KOPT-K1 (cell line): ENCODE results near the gene DUSP18.
"Not testable (repeated sequence)": the region's sequence is repeated elsewhere in the genome, so short reads cannot be mapped to it uniquely, and the experiment has no call there.

Source experiments
- H3K27ac ChIP-seq: fragments of 200-600 bp; sonication (generic); 2 replicates; pipeline ENCODE4 v1.5.1; 2016; ENCODE audit warnings: antibody characterized with exemption, mild to moderate bottlenecking, low read depth, low read length; ENCODE audit not compliant: poor library complexity, severe bottlenecking
- H3K36me3 ChIP-seq: fragments of 200-600 bp; sonication (generic); 2 replicates; pipeline ENCODE4 v1.5.1; 2017; ENCODE audit warnings: antibody characterized with exemption, mild to moderate bottlenecking, low read length, moderate library complexity; ENCODE audit not compliant: insufficient read depth
- H3K9me3 ChIP-seq: fragments of 200-600 bp; sonication (generic); 2 replicates; pipeline ENCODE4 v1.5.1; 2017; ENCODE audit warnings: antibody characterized with exemption, low read length, mild to moderate bottlenecking; ENCODE audit not compliant: insufficient read depth, poor library complexity, severe bottlenecking

Gene DUSP18

DNA sequence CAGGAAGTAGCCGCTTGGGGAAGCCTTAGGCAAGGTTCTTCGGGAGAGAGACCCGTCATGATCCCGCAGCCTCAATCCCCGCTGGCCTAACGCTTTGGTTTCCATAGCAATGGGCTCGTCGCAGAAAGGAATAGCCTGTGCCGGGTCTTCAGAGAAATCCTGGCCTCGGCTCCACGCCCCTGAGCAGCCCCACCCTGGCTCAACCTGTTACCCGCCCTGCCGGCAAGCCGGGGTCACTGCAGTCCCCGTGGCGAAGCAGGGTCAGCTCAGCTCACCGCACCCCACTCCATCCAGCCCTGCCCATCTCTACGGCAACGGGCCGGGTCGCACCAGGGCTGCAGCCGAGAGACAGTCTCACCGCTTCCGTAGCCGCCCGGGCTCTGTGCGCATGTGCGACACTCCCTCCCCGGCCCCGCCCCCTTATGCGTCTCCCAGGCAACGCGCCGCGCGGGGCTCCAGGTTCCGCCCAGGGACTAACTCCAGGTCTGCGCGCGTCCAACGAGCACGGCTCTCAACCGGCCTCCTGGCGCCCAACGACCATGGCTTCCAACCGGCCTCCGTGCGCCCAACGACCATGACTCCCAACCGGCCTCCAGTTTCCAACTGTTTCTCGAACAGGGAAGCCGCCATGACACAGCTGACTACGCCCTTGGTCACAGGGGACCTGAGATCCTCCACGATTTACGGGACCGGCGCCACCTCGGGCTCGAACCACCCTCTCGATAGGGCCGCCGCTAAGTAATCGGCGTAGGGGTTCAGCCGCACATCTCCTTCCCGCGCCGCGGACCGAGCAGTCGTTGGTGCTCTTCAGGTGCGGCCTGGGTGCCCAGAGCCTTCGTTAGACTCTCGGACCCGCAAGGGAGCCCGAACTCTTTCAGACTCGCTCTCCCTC lies at the start of gene DUSP18:
TSS of gene DUSP18 (minus strand) at position 382 of the 892 bp plus-strand sequence. CDS start 3,872 bp downstream, outside the sequence.
- peaks cover 5% of the 10 kb centered on the region; the same call in 1 of the 2 replicates for H3K36me3 ChIP-seq
- no peaks in the 10 kb centered on the region for H3K9me3 ChIP-seq
- H3K27ac ChIP-seq, result peak within 1 kb of the TSS; percentile 8

DNA sequence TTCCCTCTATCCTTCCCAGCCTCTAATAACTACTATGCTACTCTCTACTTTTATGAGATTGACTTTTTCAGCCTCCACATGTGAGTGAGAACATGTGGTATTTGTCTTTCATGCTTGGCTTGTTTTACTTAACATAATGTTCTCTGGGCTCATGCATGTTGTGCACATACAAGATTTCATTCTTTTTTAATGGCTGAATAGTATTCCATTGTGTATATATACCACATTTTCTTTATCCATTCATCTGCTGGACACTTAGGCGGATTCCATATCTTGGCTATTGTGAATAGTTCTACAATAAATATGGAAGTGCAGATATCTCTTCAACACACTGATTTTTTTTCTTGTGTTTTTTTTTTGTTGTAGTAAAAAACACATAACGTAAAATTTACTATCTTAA lies 46.4 kb upstream of the DUSP18 start:
- Histone ChIP-seq H3K27ac (no peak overlapping the region), H3K9me3 (no peaks in the 10 kb centered on the region), H3K36me3 (no peaks in the 10 kb centered on the region)

DNA sequence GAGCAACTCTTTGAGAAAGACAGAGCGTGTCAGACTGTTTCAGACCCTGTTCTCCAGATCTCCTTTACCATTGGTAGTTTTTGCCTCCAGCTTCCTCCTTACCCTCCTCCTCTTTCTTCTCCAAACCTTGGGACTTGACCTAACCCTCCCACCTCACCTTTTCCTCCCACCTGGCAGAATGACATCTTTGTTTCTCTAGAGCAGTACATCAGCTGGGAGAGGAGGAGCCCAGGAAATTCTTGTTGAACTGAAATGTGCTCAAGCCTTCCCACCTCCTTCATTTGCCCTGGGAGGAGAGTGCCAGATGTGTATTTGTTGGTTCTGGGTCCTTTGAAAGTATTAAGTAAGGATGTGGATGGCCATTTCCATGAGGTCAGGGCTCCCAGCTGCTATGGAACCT lies 44.4 kb upstream of the DUSP18 start:
- Histone ChIP-seq H3K36me3 (no peaks in the 10 kb centered on the region), H3K9me3 (no peaks in the 10 kb centered on the region), H3K27ac (no peak overlapping the region)

DNA sequence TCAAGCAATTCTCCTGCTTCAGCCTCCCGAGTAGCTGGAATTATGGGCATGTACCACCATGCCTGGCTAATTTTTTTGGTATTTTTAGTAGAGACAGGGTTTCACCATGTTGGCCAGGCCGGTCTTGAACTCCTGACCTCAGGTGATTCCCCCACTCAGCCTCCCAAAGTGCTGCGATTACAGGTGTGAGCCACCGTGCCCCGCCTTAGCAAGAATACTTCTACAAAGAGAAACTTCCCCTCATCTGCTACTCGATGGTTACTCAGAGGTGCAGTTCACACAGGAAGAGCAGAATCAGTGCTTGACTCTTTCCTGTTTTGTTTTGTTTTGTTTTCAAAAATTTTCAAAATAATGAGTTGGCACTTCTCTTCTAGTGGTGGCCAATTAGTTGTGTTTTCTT lies 42.3 kb upstream of the DUSP18 start:
- not testable (repeated sequence) for H3K27ac ChIP-seq, H3K9me3 ChIP-seq, H3K36me3 ChIP-seq

DNA sequence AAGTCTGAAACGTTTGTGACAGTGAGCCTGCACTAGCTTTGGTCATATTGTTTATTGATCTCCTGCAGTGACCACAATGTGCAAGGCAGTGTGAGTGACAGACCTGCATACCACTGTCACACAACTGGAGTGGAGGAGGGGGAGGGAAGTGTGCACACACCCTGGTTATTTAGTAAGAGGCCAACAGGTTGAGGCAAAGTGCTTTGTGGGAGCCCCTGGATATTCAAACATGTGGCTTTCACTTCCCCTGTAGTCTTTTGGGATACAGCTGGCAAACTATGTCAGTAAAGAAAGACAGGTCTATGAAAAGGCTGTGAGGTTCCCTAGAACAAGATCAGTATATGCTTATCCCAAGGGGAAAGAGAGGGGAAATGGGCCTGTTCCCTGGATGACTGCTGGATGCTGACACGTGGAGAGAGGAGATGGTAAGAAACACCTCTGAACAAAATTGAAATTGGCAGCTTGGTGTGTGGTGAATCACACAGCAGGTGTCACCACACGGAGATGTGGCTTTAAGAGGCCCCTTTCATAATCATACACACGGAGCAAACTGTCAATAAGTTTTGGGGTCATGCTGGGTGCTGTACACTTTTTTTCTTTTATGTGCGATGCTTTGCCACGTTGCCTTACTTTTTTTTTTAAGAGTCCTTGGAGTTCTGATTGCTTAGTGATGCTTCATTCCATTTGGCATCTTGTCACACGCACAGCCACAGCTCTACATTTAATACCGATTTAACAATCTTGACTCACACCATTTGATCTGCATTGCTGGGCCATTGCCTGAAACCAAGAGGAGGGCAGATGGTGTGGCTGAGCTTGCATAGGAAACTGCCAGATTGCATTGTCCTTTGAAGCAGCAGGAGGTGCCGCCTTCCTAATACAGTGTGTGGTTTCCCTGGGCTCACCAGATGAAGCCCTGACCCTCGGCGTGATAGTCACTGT lies 38.3 kb upstream of the DUSP18 start:
- peak overlapping the region; percentile 44 for H3K27ac ChIP-seq
- H3K36me3 ChIP-seq, result no peaks in the 10 kb centered on the region
- H3K9me3 ChIP-seq, result no peaks in the 10 kb centered on the region

DNA sequence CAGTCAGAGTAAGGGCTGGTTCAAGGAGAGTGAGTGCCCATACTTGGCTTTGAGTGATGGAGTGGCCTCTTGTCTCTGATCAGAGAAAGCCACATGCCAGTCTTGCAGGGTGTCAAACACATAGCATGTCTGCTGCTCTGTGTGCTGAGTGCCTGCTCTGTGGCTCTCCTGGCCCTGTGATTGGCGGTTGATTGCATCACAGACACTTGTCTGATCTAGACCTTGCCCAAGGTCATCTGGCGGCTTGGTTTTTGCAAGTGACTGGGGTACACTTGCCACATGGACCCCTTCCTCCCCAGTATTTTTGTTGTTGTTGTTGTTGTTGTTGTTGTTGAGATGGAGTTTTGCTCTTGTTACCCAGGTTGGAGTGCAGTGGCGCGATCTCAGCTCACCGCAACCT lies 37.3 kb upstream of the DUSP18 start:
- H3K36me3 ChIP-seq, result no peaks in the 10 kb centered on the region
- no peak overlapping the region for H3K27ac ChIP-seq
- no peaks in the 10 kb centered on the region for H3K9me3 ChIP-seq

DNA sequence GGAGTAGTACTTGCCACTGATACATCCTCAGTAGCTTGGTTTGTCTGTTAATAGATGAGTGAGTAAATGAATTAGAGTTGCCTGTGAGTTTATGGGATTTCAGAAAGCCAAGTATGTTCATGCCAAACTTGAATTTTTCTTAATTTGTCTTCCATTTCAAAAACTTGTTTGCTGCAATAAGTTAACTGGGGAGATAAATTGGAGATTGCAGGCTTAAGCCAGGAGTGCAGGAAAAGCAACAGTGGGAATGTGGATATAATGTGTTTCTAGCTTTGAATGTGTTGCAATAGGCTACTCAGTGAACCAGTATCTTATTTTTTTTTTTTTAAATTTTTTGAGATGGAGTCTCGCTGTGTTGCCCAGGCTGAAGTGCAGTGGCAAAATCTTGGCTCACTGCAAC lies 35.2 kb upstream of the DUSP18 start:
- Histone ChIP-seq H3K27ac (no peak overlapping the region), H3K9me3 (no peaks in the 10 kb centered on the region), H3K36me3 (no peaks in the 10 kb centered on the region)

DNA sequence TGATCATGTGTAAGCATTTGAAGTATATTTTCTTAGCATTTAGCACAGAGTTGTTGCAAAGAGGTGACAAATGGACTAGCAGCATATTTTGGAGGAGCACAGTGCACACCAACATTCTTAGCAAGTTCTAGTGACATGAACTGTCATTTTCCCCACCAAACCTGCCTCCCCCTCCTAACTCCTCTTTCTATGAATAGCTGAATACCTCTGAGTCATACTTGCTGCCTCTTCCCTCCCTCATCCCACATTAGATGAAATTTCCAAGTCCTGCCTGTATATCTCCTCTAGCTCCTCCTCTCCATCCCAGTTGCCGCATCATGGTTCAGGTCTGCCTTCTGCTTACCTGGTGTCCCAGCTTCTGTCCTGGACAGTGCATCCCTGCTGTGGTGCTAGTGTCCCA lies 34.2 kb upstream of the DUSP18 start:
- Histone ChIP-seq H3K36me3 (no peaks in the 10 kb centered on the region), H3K9me3 (no peaks in the 10 kb centered on the region), H3K27ac (no peak overlapping the region)

DNA sequence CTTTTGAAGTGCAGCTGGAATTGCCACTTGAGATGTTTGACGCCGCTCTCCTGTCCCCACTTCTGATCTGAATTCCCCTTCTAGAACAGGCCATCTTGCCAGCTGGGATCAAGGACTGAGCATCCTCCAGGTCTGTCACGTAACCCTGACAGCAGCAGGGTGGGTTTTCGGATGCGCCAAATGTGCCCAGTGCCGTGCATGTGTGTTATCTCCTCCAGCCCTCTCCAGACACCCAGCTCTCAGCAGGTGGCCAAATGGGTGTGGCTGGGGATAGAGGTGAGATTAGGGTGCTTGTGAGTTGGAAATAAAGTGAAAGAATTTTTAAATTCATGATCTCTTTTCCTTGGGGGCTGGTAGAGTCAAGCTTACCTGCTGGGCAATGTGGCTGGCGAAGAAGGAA lies 30.3 kb upstream of the DUSP18 start:
- Histone ChIP-seq H3K36me3 (no peaks in the 10 kb centered on the region), H3K27ac (no peak overlapping the region), H3K9me3 (no peaks in the 10 kb centered on the region)

DNA sequence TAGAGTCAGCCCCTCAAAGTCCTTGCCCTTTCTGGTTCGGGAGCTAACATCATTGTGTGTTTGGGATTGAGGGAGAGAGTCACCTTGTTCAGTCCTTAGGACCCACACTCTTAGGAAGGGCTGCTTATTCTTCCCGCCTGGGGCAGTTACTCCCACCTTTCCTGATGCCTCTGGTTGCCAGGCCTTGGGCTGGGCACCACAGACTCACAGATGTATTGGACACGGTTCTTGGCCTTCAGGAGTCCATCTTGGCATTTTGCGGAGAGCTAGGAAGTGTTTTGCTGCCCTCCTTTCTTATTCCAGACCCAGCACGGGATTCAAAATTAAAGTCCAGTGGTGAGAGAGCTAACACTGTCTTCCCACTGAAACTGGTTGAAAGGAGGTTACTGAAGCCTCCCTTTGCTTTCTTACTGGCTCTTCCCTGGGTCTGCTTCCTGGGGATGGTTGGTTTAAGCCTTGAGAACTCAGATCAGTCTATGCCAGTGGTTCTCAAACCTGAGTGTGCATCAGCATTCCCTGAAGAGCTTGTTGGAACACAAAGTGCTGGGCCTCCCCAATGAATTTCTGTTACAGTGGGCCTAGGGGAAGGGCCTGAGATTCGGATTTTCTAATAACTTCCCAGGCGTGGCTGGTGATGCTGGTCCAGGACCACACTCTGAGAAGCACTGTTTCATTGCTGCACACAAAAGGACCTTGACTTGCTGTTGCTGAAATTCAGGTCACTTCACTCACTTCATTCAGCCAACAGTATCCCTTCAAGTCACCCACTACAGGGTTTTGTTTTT lies 28.4 kb upstream of the DUSP18 start:
- H3K27ac ChIP-seq, result no peak overlapping the region
- no peaks in the 10 kb centered on the region for H3K9me3 ChIP-seq
- H3K36me3 ChIP-seq, result no peaks in the 10 kb centered on the region

DNA sequence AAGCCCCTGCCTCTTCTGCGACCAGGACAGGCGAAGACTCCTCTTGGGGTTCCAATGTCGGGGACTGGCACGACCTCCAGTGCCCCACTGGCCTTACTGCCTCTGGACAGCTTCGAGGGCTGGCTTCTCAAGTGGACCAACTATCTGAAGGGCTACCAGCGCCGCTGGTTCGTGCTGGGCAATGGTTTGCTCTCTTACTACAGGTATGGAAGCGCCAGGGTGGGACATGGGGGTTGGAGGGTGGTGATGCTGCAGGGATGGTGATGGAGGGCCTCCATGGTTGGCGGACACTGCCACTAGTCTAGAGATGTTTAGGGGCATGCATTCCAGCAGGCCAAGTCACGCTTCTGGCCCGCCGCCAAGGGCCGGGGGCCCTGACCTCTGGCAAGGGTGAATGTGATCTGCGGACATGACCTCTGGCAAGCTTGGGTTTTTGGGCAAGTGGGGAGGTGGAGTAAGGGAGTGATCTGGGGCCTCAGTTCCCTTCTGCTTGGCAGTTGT lies 27.7 kb upstream of the DUSP18 start:
- Histone ChIP-seq H3K9me3 (no peaks in the 10 kb centered on the region), H3K27ac (no peak overlapping the region), H3K36me3 (no peaks in the 10 kb centered on the region)

DNA sequence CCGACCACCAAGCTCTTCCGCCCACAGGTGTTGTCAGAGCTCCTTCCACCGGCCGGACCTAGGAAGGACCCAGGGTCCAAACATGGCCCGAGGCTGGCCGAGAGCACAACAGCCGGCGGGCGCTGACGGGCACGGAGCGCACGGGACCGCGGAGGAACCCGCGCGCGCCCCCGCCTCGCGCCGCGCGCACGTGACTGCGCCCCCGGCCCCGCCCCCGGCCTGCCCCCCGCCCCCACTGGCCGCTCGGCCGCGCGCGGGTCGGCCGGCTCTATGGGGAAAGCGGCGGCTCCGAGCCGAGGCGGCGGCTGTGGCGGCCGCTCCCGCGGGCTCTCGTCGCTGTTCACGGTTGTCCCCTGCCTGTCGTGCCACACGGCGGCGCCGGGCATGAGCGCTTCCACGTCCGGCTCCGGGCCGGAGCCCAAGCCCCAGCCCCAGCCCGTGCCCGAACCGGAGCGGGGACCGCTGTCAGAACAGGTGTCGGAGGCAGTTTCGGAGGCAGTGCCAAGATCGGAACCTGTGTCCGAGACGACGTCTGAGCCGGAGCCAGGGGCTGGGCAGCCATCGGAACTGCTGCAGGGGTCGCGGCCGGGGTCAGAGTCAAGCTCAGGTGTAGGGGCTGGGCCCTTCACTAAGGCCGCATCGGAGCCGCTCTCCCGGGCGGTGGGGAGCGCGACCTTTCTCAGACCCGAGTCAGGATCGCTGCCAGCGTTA lies 27.1 kb upstream of the DUSP18 start, which contains the start of gene OSBP2:
TSS of gene OSBP2 (plus strand) at position 235 of the 711 bp plus-strand sequence. CDS start at position 271, 36 bp downstream.
- H3K27ac ChIP-seq, result no peak within 1 kb of the TSS

DNA sequence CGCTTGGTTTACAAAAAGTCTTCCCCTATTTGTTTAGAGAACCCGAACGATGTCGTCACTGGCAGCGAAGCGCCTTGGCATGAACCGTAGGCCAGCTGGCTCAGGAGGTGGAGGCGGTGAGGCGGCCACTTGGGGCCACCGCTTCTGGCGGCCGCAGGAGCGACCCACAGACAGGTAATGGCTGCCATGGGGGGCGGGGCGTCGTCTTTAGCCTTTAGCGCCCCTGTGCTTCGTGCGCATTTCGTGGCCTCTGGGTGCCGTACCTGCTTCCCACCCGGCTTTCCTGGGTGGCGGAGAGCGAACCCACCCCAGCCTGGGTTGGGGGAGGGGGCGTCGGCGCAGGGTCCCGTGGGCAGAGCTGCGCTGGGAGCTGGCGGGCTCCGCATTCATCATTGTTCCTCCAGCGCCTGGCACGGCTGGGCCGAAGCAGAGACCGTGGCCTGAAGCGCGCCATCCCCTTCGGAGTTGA lies 26.5 kb upstream of the DUSP18 start:
- Histone ChIP-seq H3K36me3 (no peaks in the 10 kb centered on the region), H3K27ac (no peak overlapping the region)

More for the DNA sequence above, 27.1 kb upstream of the DUSP18 start, which contains the start of gene OSBP2:
- Histone ChIP-seq H3K9me3 (no peaks in the 10 kb centered on the region), H3K36me3 (no peaks in the 10 kb centered on the region)

DNA sequence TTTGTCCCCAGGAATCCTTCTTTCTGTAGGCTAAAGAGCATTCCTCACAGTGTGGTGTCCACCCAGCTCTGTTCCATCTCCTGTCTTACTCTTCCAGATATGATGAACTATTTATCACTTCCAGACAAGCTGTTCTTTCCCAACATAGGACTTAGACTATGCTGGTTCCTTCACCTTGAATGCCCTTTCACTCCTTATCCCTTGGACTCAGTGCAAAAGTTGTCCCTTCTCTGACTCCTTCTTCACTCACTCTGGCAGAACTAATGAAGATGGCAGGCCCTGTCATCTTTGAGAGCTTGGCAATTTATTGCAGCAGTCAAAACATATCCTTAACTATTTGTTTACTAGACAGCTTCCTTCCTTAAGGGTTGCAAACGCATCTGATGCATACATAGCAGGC lies 23.5 kb upstream of the DUSP18 start:
- Histone ChIP-seq H3K36me3 (no peaks in the 10 kb centered on the region), H3K9me3 (no peaks in the 10 kb centered on the region), H3K27ac (no peak overlapping the region)

More for the DNA sequence above, 26.5 kb upstream of the DUSP18 start:
- no peaks in the 10 kb centered on the region for H3K9me3 ChIP-seq
